ENCODE data around the gene CD96.

GRCh38 chr3:111582120-111582474 lies 40.1 kb downstream of the CD96 start:
- TF ChIP-seq EZH2 (IDR thresholded peaks at IDR 0.05; ENCODE audit: borderline replicate concordance) (no peak), EZH2phosphoT487 (IDR thresholded peaks at IDR 0.05; ENCODE audit: low read depth, severe bottlenecking, unreplicated experiment) (no peak)
- TF ChIP-seq, protein P1, sequence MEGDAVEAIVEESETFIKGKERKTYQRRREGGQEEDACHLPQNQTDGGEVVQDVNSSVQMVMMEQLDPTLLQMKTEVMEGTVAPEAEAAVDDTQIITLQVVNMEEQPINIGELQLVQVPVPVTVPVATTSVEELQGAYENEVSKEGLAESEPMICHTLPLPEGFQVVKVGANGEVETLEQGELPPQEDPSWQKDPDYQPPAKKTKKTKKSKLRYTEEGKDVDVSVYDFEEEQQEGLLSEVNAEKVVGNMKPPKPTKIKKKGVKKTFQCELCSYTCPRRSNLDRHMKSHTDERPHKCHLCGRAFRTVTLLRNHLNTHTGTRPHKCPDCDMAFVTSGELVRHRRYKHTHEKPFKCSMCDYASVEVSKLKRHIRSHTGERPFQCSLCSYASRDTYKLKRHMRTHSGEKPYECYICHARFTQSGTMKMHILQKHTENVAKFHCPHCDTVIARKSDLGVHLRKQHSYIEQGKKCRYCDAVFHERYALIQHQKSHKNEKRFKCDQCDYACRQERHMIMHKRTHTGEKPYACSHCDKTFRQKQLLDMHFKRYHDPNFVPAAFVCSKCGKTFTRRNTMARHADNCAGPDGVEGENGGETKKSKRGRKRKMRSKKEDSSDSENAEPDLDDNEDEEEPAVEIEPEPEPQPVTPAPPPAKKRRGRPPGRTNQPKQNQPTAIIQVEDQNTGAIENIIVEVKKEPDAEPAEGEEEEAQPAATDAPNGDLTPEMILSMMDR (IDR thresholded peaks at IDR 0.05; ENCODE audit: poor library complexity): no peak

Measured in hepatocyte (in vitro differentiated cells).